NCI-H345 (cell line): ENCODE data around the gene SIGLEC9.

Experiments used
- DNase-seq: peaks from one replicate; lab custom pipeline; 2025; lab: John Stamatoyannopoulos, UW

The SIGLEC9 gene

DNA sequence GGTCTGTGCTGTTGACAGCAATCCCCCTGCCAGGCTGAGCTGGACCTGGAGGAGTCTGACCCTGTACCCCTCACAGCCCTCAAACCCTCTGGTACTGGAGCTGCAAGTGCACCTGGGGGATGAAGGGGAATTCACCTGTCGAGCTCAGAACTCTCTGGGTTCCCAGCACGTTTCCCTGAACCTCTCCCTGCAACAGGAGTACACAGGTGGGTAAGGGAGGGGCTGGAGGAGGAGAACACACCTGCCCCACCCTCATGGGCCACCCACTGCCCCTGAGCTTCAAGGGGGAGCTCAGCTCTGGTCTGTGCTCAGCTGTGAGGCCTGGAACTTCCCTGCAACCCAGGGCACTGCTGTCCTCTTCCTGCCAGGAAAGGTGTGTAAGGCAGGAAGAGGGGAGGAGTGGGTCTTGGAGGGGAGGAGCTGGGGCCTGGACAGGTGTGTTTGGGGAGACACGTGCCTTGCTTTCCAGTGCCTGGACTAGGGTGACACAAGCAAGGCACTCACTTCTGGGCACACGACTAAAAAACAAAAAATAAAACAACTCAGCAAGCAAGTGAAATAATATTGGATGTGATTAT lies 21.3 kb downstream of the SIGLEC9 start:
- DNase-seq: no peak

DNA sequence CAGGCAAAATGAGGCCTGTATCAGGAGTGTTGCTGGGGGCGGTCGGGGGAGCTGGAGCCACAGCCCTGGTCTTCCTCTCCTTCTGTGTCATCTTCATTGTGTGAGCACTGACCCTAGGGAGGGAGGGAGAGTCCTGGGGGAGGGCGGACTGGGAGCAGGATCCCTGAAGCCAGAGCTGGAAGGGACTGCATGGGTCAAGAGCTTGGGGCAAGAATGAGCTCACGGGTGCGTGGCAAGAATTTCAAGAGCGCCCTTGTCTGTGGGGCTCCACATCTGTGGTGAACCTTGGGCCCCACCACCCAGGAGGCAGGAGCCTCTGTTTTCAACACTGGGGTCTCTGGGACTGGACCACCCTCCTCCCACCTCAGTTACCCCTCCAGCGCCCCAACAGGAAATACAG lies 22.0 kb downstream of the SIGLEC9 start:
- no peak for DNase-seq

DNA sequence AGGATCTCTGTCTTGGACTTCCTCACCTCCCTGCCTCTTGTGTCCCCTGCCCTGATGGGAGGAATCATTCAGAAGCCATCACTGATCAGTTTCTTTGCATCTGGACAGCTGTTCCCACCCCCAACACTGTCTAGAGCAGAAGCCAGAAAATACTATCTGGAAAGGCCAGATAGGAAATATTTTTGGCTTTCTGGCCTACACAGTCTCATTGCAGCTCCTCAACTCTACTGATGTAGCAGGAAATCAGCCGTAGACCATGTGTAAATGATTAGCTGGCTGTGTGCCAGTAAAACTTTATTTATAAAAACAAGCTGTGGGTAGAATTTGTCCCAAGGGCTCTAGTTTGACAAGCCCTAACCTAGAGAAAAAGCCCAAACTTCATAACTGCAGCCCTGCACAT lies 23.0 kb downstream of the SIGLEC9 start:
- DNase-seq: no peak

DNA sequence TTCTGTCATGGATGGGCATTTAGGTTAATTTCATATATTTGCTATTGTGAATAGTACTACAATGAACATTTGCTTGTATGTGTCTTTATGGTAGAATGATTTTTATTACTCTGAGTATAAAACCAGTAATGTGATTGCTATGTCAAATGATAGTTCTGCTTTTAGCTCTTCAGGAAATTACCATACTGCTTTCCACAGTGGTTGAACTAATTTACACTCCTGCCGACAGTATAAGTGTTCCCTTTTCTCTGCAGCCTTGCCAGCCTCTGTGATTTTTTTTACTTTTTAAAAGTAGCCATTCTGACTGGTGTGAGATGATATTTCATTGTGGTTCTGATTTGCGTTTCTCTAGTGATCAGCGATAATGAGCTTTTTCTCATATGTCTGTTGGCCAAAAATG lies 23.9 kb downstream of the SIGLEC9 start:
- no peak for DNase-seq

DNA sequence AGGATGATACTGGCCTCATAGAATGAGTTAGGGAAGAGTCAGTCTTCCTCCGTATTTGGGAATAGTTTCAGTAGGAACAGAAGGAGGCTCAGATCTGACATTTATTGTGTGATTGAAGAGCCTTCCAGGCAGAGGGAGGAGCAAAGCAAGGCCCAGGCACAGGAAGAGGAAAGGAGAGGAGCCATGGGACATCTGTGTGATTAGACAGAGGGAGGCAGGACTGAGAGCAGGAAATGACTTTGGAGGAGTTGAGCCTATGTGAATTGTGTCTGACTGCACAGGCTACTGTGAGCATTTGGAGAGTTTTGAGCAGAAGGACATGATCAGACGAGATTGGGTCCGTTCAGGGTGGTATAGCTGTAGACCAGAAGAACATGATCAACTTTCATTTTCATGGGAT lies 25.9 kb downstream of the SIGLEC9 start:
- DNase-seq: no peak

DNA sequence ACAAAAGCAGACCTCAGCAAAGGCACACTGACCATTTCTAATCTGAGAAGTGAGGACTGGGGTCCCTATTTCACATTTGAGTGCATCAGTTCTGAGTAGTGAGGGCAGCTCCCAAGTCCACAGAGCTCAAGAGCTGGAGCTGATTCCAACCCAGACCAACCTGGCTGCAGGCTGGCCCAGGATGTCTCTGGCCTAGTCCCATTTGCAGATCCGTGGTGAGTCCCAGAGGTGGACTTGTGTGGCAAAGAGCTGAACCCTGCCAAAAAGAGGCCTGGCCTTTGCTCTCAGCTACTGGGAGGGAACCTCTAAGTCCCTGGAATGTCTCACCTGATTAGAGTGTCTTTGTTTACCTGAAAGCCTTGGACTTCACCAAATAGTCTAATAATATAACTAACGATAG lies 32.0 kb downstream of the SIGLEC9 start:
- no peak for DNase-seq

DNA sequence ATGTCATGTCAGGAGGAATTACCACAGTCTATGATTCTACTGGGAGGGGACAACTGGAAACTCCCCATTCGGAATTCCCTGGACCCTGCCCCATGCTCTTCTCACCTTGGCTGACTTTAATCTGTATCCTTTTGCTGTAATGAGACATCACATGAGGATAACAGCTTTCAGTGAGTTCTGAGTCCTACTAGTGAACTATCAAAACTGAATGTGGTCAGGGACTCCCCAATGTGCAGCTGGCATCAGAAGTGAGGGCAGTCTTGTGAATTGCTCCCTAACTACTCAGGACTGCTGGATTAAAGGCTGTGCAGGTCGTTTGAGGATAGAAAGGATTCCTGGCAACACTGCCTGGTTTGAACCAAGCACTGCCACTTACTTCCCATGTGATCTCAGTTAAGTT lies 32.6 kb downstream of the SIGLEC9 start:
- no peak for DNase-seq

DNA sequence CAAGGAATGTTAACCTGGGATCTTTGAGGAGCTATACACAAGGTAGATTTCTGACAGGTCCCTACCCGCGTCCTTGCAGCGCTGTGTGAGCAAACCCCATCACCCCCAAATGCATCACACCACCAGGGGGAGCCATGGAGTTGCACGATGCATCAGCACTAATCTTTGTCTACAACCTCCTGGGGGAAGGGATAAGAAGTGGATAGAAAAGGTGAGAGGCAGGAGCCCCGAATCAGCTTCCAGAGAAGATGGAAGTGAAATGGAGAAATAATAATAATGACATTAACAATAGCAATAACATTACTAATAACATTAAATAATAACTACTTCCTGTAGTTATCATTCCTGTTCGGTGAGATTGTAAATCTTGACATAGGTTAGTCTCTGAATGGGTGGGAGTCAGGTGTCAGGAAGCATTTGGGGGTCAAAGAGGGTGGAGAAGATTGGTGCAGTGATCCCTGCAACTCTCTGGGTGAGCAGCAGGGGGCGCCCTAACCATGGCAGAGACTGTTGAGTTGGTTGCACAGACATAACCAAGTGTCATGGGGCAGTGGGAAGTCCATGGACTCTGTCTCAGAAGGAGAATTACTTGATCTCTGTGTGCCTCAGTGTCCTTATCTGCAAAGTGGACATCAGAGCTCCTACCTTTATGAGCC lies 33.9 kb downstream of the SIGLEC9 start:
- no peak for DNase-seq

DNA sequence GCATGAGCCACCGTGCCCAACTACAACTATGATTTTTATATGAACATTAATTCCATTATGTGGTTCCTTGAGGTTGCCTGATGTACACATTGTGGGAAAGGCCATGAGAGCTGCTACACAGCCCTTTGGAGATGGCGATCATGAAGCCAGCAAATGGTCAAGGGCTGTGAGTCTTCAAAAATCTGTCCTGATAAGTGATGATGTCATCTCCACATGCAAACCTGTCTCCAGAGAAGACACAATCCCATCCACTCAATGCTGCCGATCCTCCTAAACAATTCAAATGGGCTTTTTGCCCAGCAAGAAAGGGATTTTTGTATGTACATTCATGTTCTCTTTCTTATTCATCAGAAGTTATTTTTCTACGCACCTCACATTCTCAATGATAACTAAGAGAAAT lies 35.0 kb downstream of the SIGLEC9 start:
- DNase-seq: no peak

DNA sequence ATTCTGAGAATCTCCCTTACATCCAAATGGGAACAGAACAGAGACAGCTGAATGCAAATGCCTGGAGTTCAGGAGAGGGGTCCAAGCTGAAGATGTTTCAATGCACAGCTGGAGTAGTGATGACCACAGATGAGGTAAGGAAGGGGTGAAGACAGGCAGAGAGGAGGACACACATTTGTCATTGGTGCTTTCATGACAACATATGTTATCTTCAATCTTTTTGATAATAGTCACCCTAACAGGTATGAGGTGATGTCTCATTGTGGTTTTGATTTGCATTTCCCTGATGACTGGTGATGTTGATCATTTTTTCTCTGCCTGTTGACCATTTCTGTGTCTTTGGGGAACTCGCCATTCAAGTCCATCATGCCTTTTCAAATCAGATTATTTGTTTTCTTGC lies 36.6 kb downstream of the SIGLEC9 start:
- no peak for DNase-seq

DNA sequence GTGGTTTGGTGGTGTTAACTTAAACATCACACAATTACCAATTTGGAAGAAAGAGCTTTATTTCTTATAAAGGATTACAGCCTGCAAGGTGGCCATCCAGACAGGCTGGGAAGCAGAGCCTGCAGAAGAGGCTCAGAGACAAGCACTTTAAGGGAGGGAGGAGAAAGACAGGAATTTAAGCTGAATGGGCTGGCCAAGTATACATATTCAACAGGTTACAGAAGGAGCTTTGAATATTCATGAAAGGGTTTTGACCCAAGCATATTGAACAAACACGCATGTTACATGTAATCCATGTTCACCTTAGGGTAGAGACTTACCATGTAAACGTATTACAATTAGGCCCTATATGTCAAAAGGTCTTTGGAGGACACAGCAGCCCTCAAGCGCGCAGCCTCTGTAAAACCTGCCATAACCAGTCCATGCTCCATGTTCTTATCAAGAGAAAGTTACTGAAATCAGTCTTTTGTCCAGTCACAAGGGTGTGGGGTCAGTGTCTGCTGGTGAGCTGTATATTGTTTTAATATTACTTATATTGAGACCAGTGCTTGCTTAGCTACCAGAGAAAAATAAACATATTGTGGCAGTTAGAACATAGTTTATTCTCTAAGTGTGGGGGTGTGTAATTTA lies 37.3 kb downstream of the SIGLEC9 start:
- DNase-seq: no peak

DNA sequence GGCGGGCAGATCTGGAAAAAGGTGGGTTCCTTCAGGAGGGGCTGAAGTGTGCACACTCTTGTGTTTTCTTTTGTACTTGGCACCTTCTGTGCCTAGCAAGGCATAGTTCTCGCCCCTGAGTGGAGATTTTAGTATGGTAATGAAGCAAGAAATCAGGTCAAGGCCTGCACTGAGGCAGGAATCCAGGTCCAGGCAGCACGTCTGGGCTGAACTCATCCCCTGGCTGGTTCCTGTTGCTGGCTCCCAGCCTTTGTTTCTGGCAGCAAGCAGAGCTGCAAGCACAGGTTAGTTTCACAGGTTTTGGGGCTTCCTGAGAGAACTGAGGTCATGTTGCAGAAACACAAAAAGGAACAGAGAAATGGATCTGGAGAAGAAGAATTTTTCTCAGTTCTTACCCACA lies 38.6 kb downstream of the SIGLEC9 start:
- no peak for DNase-seq

DNA sequence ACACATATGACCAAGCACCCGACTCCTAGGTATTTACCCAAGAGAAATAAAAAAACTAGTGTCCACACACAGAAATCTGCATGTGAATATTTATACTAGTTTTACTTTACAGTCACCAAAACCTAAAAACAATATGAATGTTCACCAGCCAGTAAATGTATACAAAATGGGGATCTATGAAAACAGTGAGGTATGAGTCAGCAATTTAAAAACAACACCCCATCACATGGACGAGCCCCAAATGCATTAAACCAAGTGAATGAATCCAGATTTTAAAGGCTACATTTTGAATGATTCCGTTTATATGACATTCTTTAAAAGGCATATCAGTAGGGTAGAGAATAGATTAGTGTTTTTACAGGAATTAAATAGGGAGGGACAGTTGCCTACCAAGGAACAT lies 39.5 kb downstream of the SIGLEC9 start:
- no peak for DNase-seq

DNA sequence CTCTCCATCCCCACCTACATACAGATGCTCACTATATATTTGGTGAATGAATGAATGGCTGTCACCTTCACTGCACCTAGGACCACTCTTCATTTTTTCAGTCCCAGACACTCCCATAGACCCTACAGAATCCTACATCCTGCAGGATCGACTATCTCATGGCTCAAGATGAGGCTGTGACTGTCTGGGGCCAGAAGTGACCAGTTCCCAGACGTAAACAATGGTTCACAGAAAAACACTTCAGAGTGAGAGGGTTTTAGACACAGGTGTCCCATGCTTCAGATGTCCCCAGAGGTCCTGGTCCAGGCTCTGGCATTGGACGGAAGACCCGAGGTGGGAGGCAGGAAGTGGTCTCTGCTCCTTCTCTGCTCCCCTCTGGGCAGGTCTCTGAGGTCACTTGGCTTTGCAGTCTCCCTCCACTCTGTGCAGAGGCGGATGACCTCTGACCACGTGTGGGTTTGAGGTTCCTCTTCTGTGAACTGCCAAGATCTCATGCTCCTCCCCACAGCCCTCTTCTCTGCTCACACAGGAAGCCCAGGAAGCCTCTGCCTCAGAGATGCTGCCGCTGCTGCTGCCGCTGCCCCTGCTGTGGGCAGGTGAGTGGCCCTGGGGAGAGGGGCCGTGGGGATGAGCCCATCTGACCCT lies 42.3 kb downstream of the SIGLEC9 start:
- DNase-seq: no peak

DNA sequence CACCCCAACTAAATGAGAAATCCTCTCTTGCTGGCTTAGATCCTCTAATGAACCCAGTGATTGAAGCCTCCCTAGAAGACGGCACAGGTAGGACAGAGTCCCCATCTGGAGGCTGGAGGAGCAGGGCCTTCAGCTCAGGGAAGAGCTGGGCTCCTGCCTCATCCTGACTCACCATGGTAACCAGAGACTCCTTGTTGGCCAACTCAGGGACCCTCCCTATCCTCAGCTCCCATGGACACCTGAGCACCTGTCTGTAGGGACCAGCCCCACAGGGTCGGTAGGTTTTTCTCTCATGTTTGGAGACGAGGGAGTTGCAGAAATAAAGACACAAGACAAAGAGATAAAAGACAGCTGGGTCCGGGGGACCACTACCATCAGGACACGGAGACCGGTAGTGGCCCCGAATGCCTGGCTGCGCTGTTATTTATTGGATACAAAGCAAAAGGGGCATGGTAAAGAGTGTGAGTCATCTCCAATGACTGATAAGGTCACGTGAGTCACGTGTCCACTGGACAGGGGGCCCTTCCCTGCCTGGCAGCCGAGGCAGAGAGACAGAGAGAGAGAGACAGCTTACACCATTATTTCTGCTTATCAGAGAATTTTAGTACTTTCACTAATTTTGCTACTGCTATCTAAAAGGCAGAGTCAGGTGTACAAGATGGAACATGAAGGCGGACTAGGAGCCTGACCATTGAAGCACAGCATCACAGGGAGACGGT lies 44.0 kb downstream of the SIGLEC9 start:
- no peak for DNase-seq

DNA sequence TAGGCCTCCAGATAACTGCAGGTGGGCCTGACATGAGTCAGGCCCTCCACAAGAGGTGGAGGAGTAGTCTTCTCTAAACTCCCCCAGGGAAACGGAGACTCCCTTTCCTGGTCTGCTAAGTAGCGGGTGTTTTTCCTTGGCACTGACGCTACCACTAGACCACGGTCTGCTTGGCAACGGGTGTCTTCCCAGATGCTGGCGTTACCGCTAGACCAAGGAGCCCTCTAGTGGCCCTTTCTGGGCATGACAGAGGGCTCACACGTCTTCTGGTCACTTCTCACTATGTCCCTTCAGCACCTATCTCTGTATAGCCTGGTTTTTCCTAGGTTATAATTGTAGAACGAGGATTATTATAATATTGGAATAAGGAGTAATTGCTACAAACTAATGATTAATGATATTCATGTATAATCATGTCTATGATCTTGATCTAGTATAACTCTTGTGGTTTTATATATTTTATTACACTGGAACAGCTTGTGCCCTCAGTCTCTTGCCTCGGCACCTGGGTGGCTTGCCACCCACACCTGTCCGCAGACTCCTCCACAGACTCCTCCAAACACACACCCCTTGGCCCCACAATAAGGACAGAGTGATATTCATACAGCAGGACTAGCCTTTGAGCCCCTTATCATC lies 44.7 kb downstream of the SIGLEC9 start:
- DNase-seq: peak; percentile 32

DNA sequence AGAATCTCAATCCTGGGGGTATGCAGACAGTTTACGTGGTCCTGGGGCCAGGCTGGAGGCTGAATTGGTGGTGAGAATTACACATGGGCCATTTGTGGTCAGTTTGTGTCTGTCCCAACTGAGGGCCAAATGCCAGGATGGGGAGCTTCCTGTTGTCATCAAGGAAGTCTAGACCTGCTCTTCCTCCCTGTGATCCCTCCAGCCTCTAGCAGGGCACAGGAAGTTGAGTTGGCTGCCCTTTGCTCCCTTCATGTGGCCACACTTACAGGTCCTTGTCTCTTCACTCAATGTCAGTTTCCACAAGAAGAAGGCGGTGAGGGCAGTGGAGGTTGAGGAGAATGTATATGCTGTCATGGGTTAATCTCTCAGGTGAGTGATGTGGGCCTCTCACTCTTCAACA lies 47.5 kb downstream of the SIGLEC9 start:
- no peak for DNase-seq

DNA sequence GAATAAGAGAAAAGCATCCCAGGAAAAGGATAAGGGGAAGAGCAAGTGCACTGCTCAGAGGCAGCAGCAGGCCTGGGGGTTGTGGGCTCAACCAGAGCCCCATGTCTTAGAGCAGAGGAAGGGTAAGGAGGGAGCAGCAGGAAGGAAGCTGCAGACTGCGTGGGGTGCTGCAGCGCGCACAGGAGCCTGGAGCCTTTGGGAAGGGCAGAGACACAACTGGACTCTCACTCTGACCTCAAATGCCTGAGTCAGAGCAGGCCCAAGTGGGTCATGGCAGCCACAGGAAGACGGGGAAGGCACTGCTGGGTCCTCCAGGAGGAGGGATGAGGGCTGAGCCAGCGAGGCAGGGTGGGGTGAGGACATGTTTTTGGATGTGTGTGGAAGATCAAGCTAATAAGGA lies 49.0 kb downstream of the SIGLEC9 start:
- no peak for DNase-seq

DNA sequence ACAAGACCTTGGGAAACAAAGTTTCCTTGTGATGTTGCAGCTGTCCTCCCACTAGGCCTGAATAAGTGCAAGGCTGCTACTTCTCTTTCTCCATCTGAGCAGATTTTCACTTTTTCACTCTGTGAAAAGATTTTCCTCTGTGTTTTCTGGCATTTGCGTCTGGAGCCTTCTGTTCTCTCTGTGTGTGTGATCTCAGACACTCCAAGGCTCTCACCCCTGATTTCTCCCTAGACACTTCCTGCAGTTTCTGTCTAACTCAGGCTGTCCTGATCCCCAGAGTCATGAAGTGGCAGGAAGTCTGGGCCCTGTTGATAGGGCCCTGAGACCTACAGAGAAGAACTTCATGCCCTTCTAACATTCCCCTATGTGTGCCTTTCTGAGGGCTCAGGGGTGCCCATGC lies 54.5 kb downstream of the SIGLEC9 start:
- no peak for DNase-seq
